ENCODE data around the gene PSMA6. TPM values are rescaled to one million over a fixed set of nuclear protein-coding genes. Genes with fewer than 3 reads are reported as not detected.

Gene PSMA6
- total RNA-seq, 5 donors from 2014 or later (not counting 1 experiment from before 2014, with no cell fraction given): 93.6 to 109 (median 96.9) TPM

- Mint-ChIP-seq H3K27me3 (no peaks in the 10 kb centered on the region), H3K4me1 (peaks cover 33 to 36% (median 36%) of the 10 kb centered on the region in 3 donors), H3K36me3 (peaks cover 13% of the 10 kb centered on the region), H3K4me3 (peak overlapping the region in 2 of 3 donors; percentile 10 to 67), H3K27ac (peak overlapping the region; percentile 84 to 88), H3K9me3 (no peaks in the 10 kb centered on the region)
- Histone ChIP-seq H3K27ac (ENCODE audit: low read length) (peak overlapping the region; percentile 66), H3K9me3 (no peaks in the 10 kb centered on the region), H3K27me3 (replicated peaks in 1 of 2; ENCODE audit: control insufficient read depth in 2 of 2, extremely low read depth in 1 of 2, insufficient read depth in 2 of 2, low read length in 1 of 2) (no peaks in the 10 kb centered on the region), H3K4me1 (ENCODE audit: control insufficient read depth in 1 of 2, extremely low read depth in 1 of 2, insufficient read depth in 2 of 2, low read length in 2 of 2) (peaks cover 11 to 27% of the 10 kb centered on the region in 2 experiments), H3K36me3 (ENCODE audit: control insufficient read depth in 2 of 2, extremely low read depth in 1 of 2, insufficient read depth in 1 of 2, low read length in 1 of 2) (peaks cover 0 to 4% of the 10 kb centered on the region in 2 donors), H3K4me3 (ENCODE audit: control insufficient read depth in 1 of 2, extremely low read depth in 1 of 2, low read length in 1 of 2) (no peak overlapping the region)
- DNase-seq (peak in 1 of 35 experiments; percentile 41), ATAC-seq (replicated peaks in 1 of 4) (peak; percentile 36 to 67 (median 48))
- no CpG with 5 or more reads among the region's 5 CpGs for WGBS (ENCODE audit: insufficient coverage)
- CTCF ChIA-PET: interaction anchor here (0.6 to 2.6 kb wide), 4 partner anchors 28 to 128 kb away, joined by 3 to 11 read pairs (median 4); partner anchors contain the start of gene NFKBIA (in 1 of the 2)
- POLR2A ChIA-PET: interaction anchor here (0.6 to 1.6 kb wide), 3 partner anchors 9 to 120 kb away, joined by 3 to 12 read pairs (median 4); partner anchors contain the start of gene NFKBIA (in 1 of the 2)
These were observed 6.8 kb upstream of the PSMA6 start for GRCh38 chr14:35285168-35286002.

DNA sequence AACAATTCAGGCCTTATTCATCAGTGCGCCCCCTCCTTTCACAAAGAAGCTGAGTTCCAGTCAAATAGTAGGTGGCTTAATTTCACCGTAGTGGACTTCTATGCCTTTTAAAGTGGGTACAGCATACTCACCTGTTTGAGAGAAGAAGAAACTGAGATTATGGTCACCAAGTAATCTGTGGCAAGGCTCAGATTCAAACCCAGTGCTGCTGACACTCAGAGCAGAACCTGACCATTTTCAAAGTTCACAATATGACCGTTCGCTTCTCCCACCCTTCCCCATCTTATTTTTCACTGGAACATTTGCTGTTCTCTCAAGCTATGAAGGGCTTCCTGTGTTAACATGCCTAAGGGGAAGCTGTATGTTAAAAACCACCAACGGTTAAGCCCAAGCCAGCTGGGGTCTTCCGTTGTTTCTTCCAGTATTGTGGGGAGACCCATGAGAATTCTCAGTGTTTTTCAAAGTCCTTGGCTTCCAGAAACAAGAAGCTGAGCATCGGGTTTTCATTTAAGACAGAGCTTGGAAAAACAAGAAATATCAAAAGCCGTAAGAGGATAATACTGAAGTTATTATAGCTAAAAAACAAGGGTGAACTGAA, 6.1 kb upstream of the PSMA6 start:
- peaks cover 0 to 4% of the 10 kb centered on the region in 2 donors for H3K36me3 ChIP-seq (ENCODE audit: control insufficient read depth in 2 of 2, extremely low read depth in 1 of 2, insufficient read depth in 1 of 2, low read length in 1 of 2)
- Mint-ChIP-seq H3K4me1 (peaks cover 33 to 42% (median 40%) of the 10 kb centered on the region in 3 donors), H3K9me3 (no peaks in the 10 kb centered on the region), H3K4me3 (peak overlapping the region in 2 of 3 donors; percentile 10 to 67), H3K27ac (peak overlapping the region; percentile 84 to 88), H3K36me3 (peaks cover 10% of the 10 kb centered on the region), H3K27me3 (no peaks in the 10 kb centered on the region)
- 9% methylated on average over 3 of the region's 8 CpGs for WGBS (ENCODE audit: insufficient coverage)
- no peaks in the 10 kb centered on the region for H3K9me3 ChIP-seq
- CTCF ChIA-PET: interaction anchor here (0.5 to 2.6 kb wide), 7 partner anchors 29 to 413 kb away, joined by 3 to 11 read pairs (median 3); partner anchors contain the start of gene NFKBIA (in 1 of the 2)
- H3K27ac ChIP-seq (ENCODE audit: low read length): peak overlapping the region; percentile 66
- DNase-seq (peak in 1 of 35 experiments; percentile 24), ATAC-seq (replicated peaks in 1 of 4) (peak in 3 of 4 experiments; percentile 28 to 52 (median 33))
- POLR2A ChIA-PET: interaction anchor here in 1 of 2 donors (0.5 to 1.6 kb wide), 5 partner anchors 9 to 539 kb away, joined by 3 to 12 read pairs (median 3); partner anchors contain the start of gene NFKBIA
- no peak overlapping the region for H3K4me3 ChIP-seq (ENCODE audit: control insufficient read depth in 1 of 2, extremely low read depth in 1 of 2, low read length in 1 of 2)
- peaks cover 11 to 31% of the 10 kb centered on the region in 2 experiments for H3K4me1 ChIP-seq (ENCODE audit: control insufficient read depth in 1 of 2, extremely low read depth in 1 of 2, insufficient read depth in 2 of 2, low read length in 2 of 2)
- no peaks in the 10 kb centered on the region for H3K27me3 ChIP-seq (replicated peaks in 1 of 2; ENCODE audit: control insufficient read depth in 2 of 2, extremely low read depth in 1 of 2, insufficient read depth in 2 of 2, low read length in 1 of 2)

DNA sequence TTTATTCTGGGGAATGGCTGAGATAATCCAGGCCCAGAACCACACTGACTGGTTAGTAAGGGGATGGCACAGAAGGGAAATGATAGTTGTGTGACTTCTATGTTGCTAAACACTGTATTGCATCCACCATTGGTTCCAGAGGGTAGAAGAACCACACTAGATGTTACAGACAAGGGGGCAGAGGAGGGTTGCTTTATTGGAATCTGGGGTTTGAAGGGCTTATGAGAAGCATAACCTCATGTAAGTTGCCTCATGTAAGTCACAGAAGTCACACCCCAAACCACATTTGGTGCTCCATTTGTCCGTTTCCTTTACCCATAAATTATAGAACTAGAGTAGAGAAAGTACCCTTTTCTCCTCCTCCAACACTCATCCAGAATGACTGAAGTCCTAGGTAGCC, 5.5 kb upstream of the PSMA6 start:
- Mint-ChIP-seq H3K4me3 (peak overlapping the region in 1 of 3 donors; percentile 67), H3K4me1 (peaks cover 33 to 42% (median 41%) of the 10 kb centered on the region in 3 donors), H3K27ac (peak overlapping the region; percentile 84 to 88), H3K36me3 (peaks cover 8% of the 10 kb centered on the region), H3K9me3 (no peaks in the 10 kb centered on the region), H3K27me3 (no peaks in the 10 kb centered on the region)
- DNase-seq: peak in 1 of 35 experiments; percentile 37
- H3K4me3 ChIP-seq (ENCODE audit: control insufficient read depth in 1 of 2, extremely low read depth in 1 of 2, low read length in 1 of 2): no peak overlapping the region
- no peaks in the 10 kb centered on the region for H3K9me3 ChIP-seq
- H3K27me3 ChIP-seq (replicated peaks in 1 of 2; ENCODE audit: control insufficient read depth in 2 of 2, extremely low read depth in 1 of 2, insufficient read depth in 2 of 2, low read length in 1 of 2): no peaks in the 10 kb centered on the region
- H3K36me3 ChIP-seq (ENCODE audit: control insufficient read depth in 2 of 2, extremely low read depth in 1 of 2, insufficient read depth in 1 of 2, low read length in 1 of 2): peaks cover 0 to 2% of the 10 kb centered on the region in 2 donors
- POLR2A ChIA-PET: interaction anchor here (0.5 to 1.6 kb wide), 5 partner anchors 8 to 539 kb away, joined by 3 to 12 read pairs (median 3); partner anchors contain the start of gene NFKBIA (in 1 of the 2)
- H3K27ac ChIP-seq (ENCODE audit: low read length): peak overlapping the region; percentile 66
- peak in 2 of 4 experiments; percentile 16 to 28 for ATAC-seq (replicated peaks in 1 of 4)
- no CpG with 5 or more reads among the region's 1 CpG for WGBS (ENCODE audit: insufficient coverage)
- peaks cover 11 to 37% of the 10 kb centered on the region in 2 experiments for H3K4me1 ChIP-seq (ENCODE audit: control insufficient read depth in 1 of 2, extremely low read depth in 1 of 2, insufficient read depth in 2 of 2, low read length in 2 of 2)
- CTCF ChIA-PET: interaction anchor here (0.6 to 2.6 kb wide), 5 partner anchors 57 to 1362 kb away, joined by 3 to 11 read pairs (median 5); partner anchors contain the start of gene NFKBIA (in 1 of the 2)

DNA sequence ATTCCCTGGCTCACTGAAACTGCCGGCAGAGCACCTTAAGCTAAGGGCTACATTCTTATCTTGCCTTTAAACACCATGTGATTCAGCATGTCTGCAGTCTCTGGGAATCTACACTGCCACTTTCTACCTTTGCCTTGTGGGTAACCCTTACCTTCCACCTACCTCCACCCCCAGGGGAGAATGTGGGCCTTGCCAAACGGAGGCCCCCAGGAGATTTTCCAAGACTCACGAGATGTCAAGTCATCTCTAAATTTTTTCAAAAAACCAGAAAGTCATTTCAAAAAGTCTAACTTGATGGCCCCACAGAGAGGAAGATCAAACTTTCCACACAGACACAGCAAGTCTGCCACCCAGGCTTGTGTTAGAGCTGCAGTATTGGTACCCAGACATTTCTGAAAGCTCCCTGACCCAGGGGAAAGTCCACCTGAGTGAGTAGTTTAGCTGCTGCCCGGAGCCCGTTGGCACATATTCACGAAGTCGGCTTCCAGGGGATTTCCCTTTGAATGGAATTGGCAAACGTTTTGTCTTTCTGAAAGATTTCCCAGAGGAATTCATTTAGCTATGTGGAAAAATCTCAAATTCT, 4.7 kb upstream of the PSMA6 start:
- H3K4me3 Mint-ChIP-seq: no peak overlapping the region

DNA sequence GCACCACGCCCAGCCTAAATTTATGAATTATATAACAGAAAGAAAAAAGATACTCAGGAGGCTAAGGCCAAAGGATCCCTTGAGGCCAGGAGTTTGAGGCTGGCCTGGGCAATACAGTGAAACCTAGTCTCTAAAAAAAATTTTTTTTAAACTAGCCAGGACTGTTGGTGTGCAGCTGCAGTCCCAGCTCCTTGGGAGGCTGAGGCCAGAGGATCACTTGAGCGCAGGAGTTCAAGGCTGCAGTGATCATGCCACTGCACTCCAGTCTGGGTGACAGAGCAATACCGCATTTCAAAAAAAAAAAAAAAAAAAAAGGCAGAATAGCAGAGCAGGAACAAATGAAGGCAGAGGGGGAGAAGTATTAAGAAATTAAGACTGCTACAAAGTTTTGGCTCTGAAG, 2.6 kb upstream of the PSMA6 start:
- H3K4me1 ChIP-seq (ENCODE audit: control insufficient read depth in 1 of 2, extremely low read depth in 1 of 2, insufficient read depth in 2 of 2, low read length in 2 of 2): peaks cover 28 to 42% of the 10 kb centered on the region in 2 experiments
- no peak for ATAC-seq (replicated peaks in 1 of 4)
- Mint-ChIP-seq H3K36me3 (peaks cover 3% of the 10 kb centered on the region), H3K4me1 (peaks cover 49 to 57% (median 56%) of the 10 kb centered on the region in 3 donors), H3K9me3 (no peaks in the 10 kb centered on the region), H3K27me3 (no peaks in the 10 kb centered on the region), H3K4me3 (no peak overlapping the region), H3K27ac (peak overlapping the region in 1 of 2 donors; percentile 8)
- no peaks in the 10 kb centered on the region for H3K9me3 ChIP-seq
- 93% methylated on average over 2 of the region's 3 CpGs for WGBS (ENCODE audit: insufficient coverage)
- no peaks in the 10 kb centered on the region for H3K36me3 ChIP-seq (ENCODE audit: control insufficient read depth in 2 of 2, extremely low read depth in 1 of 2, insufficient read depth in 1 of 2, low read length in 1 of 2)
- POLR2A ChIA-PET: no interaction called here
- no peak overlapping the region for H3K27ac ChIP-seq (ENCODE audit: low read length)
- no peak for DNase-seq
- CTCF ChIA-PET: no interaction called here
- no peaks in the 10 kb centered on the region for H3K27me3 ChIP-seq (replicated peaks in 1 of 2; ENCODE audit: control insufficient read depth in 2 of 2, extremely low read depth in 1 of 2, insufficient read depth in 2 of 2, low read length in 1 of 2)
- H3K4me3 ChIP-seq (ENCODE audit: control insufficient read depth in 1 of 2, extremely low read depth in 1 of 2, low read length in 1 of 2): no peak overlapping the region

More for the DNA sequence above, 4.7 kb upstream of the PSMA6 start:
- POLR2A ChIA-PET: interaction anchor here in 1 of 2 donors (0.5 to 1.1 kb wide), 3 partner anchors 114 to 129 kb away, joined by 3 to 4 read pairs (median 3); partner anchors contain the start of gene NFKBIA
- Histone ChIP-seq H3K27ac (ENCODE audit: low read length) (peak overlapping the region; percentile 66), H3K9me3 (no peaks in the 10 kb centered on the region), H3K36me3 (ENCODE audit: control insufficient read depth in 2 of 2, extremely low read depth in 1 of 2, insufficient read depth in 1 of 2, low read length in 1 of 2) (no peaks in the 10 kb centered on the region), H3K4me3 (ENCODE audit: control insufficient read depth in 1 of 2, extremely low read depth in 1 of 2, low read length in 1 of 2) (no peak overlapping the region), H3K4me1 (ENCODE audit: control insufficient read depth in 1 of 2, extremely low read depth in 1 of 2, insufficient read depth in 2 of 2, low read length in 2 of 2) (peaks cover 11 to 38% of the 10 kb centered on the region in 2 experiments), H3K27me3 (replicated peaks in 1 of 2; ENCODE audit: control insufficient read depth in 2 of 2, extremely low read depth in 1 of 2, insufficient read depth in 2 of 2, low read length in 1 of 2) (no peaks in the 10 kb centered on the region)
- H3K27me3 Mint-ChIP-seq: no peaks in the 10 kb centered on the region
- peak in 1 of 35 experiments; percentile 28 for DNase-seq
- WGBS (ENCODE audit: insufficient coverage): 13% methylated on average over 3 of the region's 8 CpGs
- H3K27ac Mint-ChIP-seq: peak overlapping the region; percentile 84 to 88
- H3K36me3 Mint-ChIP-seq: peaks cover 5% of the 10 kb centered on the region
- no peak for ATAC-seq (replicated peaks in 1 of 4)
- no peaks in the 10 kb centered on the region for H3K9me3 Mint-ChIP-seq
- CTCF ChIA-PET: interaction anchor here (0.6 to 2.6 kb wide), 3 partner anchors 117 to 1363 kb away, joined by 3 to 11 read pairs (median 5); partner anchors contain the start of gene NFKBIA (in 1 of the 2)
- H3K4me1 Mint-ChIP-seq: peaks cover 33 to 45% (median 45%) of the 10 kb centered on the region in 3 donors

All from T-cell (primary cell).